ENCODE data around the gene NGF. TPM values are rescaled to one million over a fixed set of nuclear protein-coding genes. Genes with fewer than 3 reads are reported as not detected.

The NGF gene
- total RNA-seq, 3 donors from 2014 or later (not counting 1 experiment from before 2014, with no cell fraction given): not detected

DNA sequence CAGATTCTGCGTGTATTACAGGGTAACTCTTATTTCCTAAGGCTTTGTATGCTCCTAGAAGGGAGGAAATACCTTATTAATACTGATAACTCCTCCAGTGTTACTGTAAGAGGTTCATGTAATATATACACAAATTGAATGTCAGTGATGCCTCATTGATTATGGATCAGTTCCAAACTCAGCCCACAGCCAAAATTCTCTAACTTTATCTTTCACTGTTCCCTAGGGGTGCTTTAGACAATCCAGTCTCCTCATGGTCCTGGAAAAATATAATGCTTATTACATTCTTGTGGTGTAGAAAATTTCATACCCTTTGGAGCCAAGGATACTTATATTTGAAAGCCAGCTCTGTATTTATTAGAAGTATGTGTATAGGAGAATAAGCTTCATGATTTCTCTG lies 73.0 kb downstream of the NGF start:
- Mint-ChIP-seq H3K4me1 (no peaks in the 10 kb centered on the region), H3K4me3 (no peak overlapping the region), H3K27me3 (ENCODE audit: low read depth in 2 of 2) (peaks cover 9 to 17% of the 10 kb centered on the region in 2 donors), H3K9me3 (peaks cover 0 to 2% of the 10 kb centered on the region in 2 donors), H3K36me3 (no peaks in the 10 kb centered on the region), H3K27ac (no peak overlapping the region)
- no CpG with 5 or more reads among the region's 1 CpG for WGBS (ENCODE audit: insufficient coverage)
- intact Hi-C loops (cut with micrococcal nuclease): no loop called here
- DNase-seq (no peak), ATAC-seq (no peak)
- H3K27me3 ChIP-seq (ENCODE audit: control insufficient read depth, insufficient read depth, low read length): no peaks in the 10 kb centered on the region
- H3K27ac ChIP-seq (ENCODE audit: low read length): no peak overlapping the region
- H3K36me3 ChIP-seq (ENCODE audit: control insufficient read depth, insufficient read depth, low read length): no peaks in the 10 kb centered on the region
- H3K9me3 ChIP-seq (ENCODE audit: control insufficient read depth, insufficient read depth, low read length): no peaks in the 10 kb centered on the region
- TF ChIP-seq, protein P1, sequence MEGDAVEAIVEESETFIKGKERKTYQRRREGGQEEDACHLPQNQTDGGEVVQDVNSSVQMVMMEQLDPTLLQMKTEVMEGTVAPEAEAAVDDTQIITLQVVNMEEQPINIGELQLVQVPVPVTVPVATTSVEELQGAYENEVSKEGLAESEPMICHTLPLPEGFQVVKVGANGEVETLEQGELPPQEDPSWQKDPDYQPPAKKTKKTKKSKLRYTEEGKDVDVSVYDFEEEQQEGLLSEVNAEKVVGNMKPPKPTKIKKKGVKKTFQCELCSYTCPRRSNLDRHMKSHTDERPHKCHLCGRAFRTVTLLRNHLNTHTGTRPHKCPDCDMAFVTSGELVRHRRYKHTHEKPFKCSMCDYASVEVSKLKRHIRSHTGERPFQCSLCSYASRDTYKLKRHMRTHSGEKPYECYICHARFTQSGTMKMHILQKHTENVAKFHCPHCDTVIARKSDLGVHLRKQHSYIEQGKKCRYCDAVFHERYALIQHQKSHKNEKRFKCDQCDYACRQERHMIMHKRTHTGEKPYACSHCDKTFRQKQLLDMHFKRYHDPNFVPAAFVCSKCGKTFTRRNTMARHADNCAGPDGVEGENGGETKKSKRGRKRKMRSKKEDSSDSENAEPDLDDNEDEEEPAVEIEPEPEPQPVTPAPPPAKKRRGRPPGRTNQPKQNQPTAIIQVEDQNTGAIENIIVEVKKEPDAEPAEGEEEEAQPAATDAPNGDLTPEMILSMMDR (IDR thresholded peaks at IDR 0.05): no peak
- no peak overlapping the region for H3K4me3 ChIP-seq (ENCODE audit: low read length)
- H3K4me1 ChIP-seq (ENCODE audit: control insufficient read depth, insufficient read depth, low read length): no peaks in the 10 kb centered on the region

- no peak overlapping the region for H3K27ac ChIP-seq (ENCODE audit: low read length)
- H3K27me3 ChIP-seq (ENCODE audit: control insufficient read depth, insufficient read depth, low read length): no peaks in the 10 kb centered on the region
- peaks cover 4% of the 10 kb centered on the region for H3K9me3 ChIP-seq (ENCODE audit: control insufficient read depth, insufficient read depth, low read length)
- H3K9me3 Mint-ChIP-seq: peaks cover 0 to 6% of the 10 kb centered on the region in 2 donors
- H3K36me3 ChIP-seq (ENCODE audit: control insufficient read depth, insufficient read depth, low read length): no peaks in the 10 kb centered on the region
- no peak overlapping the region for H3K4me3 Mint-ChIP-seq
- H3K4me1 Mint-ChIP-seq: no peaks in the 10 kb centered on the region
- WGBS (ENCODE audit: insufficient coverage): 81% methylated on average over 3 of the region's 4 CpGs
- H3K27ac Mint-ChIP-seq: no peak overlapping the region
- TF ChIP-seq, protein P1 (IDR thresholded peaks at IDR 0.05): no peak
- H3K4me3 ChIP-seq (ENCODE audit: low read length): no peak overlapping the region
- ATAC-seq: no peak
- DNase-seq: no peak
- intact Hi-C loops (cut with micrococcal nuclease): no loop called here
- no peaks in the 10 kb centered on the region for H3K4me1 ChIP-seq (ENCODE audit: control insufficient read depth, insufficient read depth, low read length)
- peaks cover 14 to 20% of the 10 kb centered on the region in 2 donors for H3K27me3 Mint-ChIP-seq (ENCODE audit: low read depth in 2 of 2)
- H3K36me3 Mint-ChIP-seq: no peaks in the 10 kb centered on the region
Measured at GRCh38 chr1:115262886-115263285, 75.2 kb downstream of the NGF start.

GRCh38 chr1:115261496-115261895 lies 76.6 kb downstream of the NGF start:
- H3K27me3 ChIP-seq (ENCODE audit: control insufficient read depth, insufficient read depth, low read length): no peaks in the 10 kb centered on the region
- intact Hi-C loops (cut with micrococcal nuclease): no loop called here
- TF ChIP-seq, protein P1 (IDR thresholded peaks at IDR 0.05): no peak
- DNase-seq (no peak), ATAC-seq (no peak)
- Mint-ChIP-seq H3K4me1 (no peaks in the 10 kb centered on the region), H3K36me3 (no peaks in the 10 kb centered on the region), H3K9me3 (peaks cover 0 to 6% of the 10 kb centered on the region in 2 donors), H3K27ac (no peak overlapping the region), H3K4me3 (no peak overlapping the region), H3K27me3 (ENCODE audit: low read depth in 2 of 2) (peaks cover 14 to 22% of the 10 kb centered on the region in 2 donors)
- peaks cover 4% of the 10 kb centered on the region for H3K9me3 ChIP-seq (ENCODE audit: control insufficient read depth, insufficient read depth, low read length)
- H3K4me1 ChIP-seq (ENCODE audit: control insufficient read depth, insufficient read depth, low read length): no peaks in the 10 kb centered on the region
- no CpG with 5 or more reads among the region's 1 CpG for WGBS (ENCODE audit: insufficient coverage)
- no peak overlapping the region for H3K4me3 ChIP-seq (ENCODE audit: low read length)
- no peaks in the 10 kb centered on the region for H3K36me3 ChIP-seq (ENCODE audit: control insufficient read depth, insufficient read depth, low read length)
- H3K27ac ChIP-seq (ENCODE audit: low read length): no peak overlapping the region

- no peak overlapping the region for H3K27ac Mint-ChIP-seq
- Histone ChIP-seq H3K27ac (ENCODE audit: low read length) (no peak overlapping the region), H3K4me3 (ENCODE audit: low read length) (no peak overlapping the region), H3K27me3 (ENCODE audit: control insufficient read depth, insufficient read depth, low read length) (no peaks in the 10 kb centered on the region), H3K36me3 (ENCODE audit: control insufficient read depth, insufficient read depth, low read length) (no peaks in the 10 kb centered on the region), H3K9me3 (ENCODE audit: control insufficient read depth, insufficient read depth, low read length) (peaks cover 4% of the 10 kb centered on the region), H3K4me1 (ENCODE audit: control insufficient read depth, insufficient read depth, low read length) (no peaks in the 10 kb centered on the region)
- no peaks in the 10 kb centered on the region for H3K36me3 Mint-ChIP-seq
- TF ChIP-seq, protein P1 (IDR thresholded peaks at IDR 0.05): no peak
- ATAC-seq: no peak
- H3K4me1 Mint-ChIP-seq: no peaks in the 10 kb centered on the region
- H3K9me3 Mint-ChIP-seq: peaks cover 0 to 6% of the 10 kb centered on the region in 2 donors
- WGBS (ENCODE audit: insufficient coverage): 59% methylated on average over 3 of the region's 3 CpGs
- H3K27me3 Mint-ChIP-seq (ENCODE audit: low read depth in 2 of 2): peaks cover 12 to 22% of the 10 kb centered on the region in 2 donors
- intact Hi-C loops (cut with micrococcal nuclease): no loop called here
- no peak for DNase-seq
- no peak overlapping the region for H3K4me3 Mint-ChIP-seq
Measured at GRCh38 chr1:115258302-115258866, 79.7 kb downstream of the NGF start.
